Mesenteric fat pad (tissue), 1 donor: Measurements from ENCODE around the gene INCENP. TPM values are rescaled to one million over a fixed set of nuclear protein-coding genes. Genes with fewer than 3 reads are reported as not detected.
"Not testable (repeated sequence)": the region's sequence is repeated elsewhere in the genome, so short reads cannot be mapped to it uniquely, and the experiment has no call there.

ENCODE experiments used
- DNase-seq: peaks from one replicate; pipeline ENCODE4 v3.0.0-alpha.2; 2020; ENCODE audit warnings: low spot score
- long read RNA-seq: library from polyadenylated mRNA; unstranded; transcript quantifications from one replicate; pipeline ENCODE4 v2.0.0, GENCODE V29; 2020
- total RNA-seq: library from RNA; stranded (reverse); fragmentation: NEBNext Ultra II Directional; extraction: Animal tissue kit (Norgen Biotek cat#: 25700); gene quantifications from one replicate; pipeline ENCODE4 v1.2.1, GENCODE V29; 2021
- donor health status: DM: yes; HTN: yes; CAD: no.

INCENP gene
- 14.7 TPM for total RNA-seq
- long read RNA-seq, partial matches to known transcripts, result 0 of 4 reads
- long read RNA-seq, other reads (novel, unspliced or antisense), result 4 of 4 reads

- peak; percentile 95 for DNase-seq
Measured at GRCh38 chr11:62123669-62124185, at the start of gene INCENP. Gene INCENP, plus strand, starts transcription at chr11:62124011. Its CDS starts 4,151 bp downstream, at chr11:62128162.

- DNase-seq, result no peak
Measured at GRCh38 chr11:62075438-62075837, 48.4 kb upstream of the INCENP start.

GRCh38 chr11:62077132-62077531 lies 46.7 kb upstream of the INCENP start:
- DNase-seq, result no peak

- peak; percentile 93 for DNase-seq
Measured at GRCh38 chr11:62081378-62082291, 42.2 kb upstream of the INCENP start.

- no peak for DNase-seq
Measured at GRCh38 chr11:62082292-62082657, 41.5 kb upstream of the INCENP start.

GRCh38 chr11:62084801-62085200 lies 39.0 kb upstream of the INCENP start:
- not testable (repeated sequence) for DNase-seq

- no peak for DNase-seq
Measured at GRCh38 chr11:62087694-62088093, 36.1 kb upstream of the INCENP start.

- no peak for DNase-seq
Measured at GRCh38 chr11:62088331-62088933, 35.4 kb upstream of the INCENP start.

- no peak for DNase-seq
Measured at GRCh38 chr11:62103141-62103540, 20.7 kb upstream of the INCENP start.

GRCh38 chr11:62103986-62104385 lies 19.8 kb upstream of the INCENP start:
- DNase-seq, result no peak

- DNase-seq, result no peak
Measured at GRCh38 chr11:62104816-62105653, 18.8 kb upstream of the INCENP start.

- no peak for DNase-seq
Measured at GRCh38 chr11:62105667-62106191, 18.1 kb upstream of the INCENP start.

GRCh38 chr11:62108017-62108750 lies 15.6 kb upstream of the INCENP start:
- DNase-seq, result no peak

- no peak for DNase-seq
Measured at GRCh38 chr11:62108971-62109404, 14.8 kb upstream of the INCENP start.

GRCh38 chr11:62115085-62115694 lies 8.6 kb upstream of the INCENP start:
- DNase-seq, result no peak

- DNase-seq, result no peak
Measured at GRCh38 chr11:62116451-62116850, 7.4 kb upstream of the INCENP start.

GRCh38 chr11:62119569-62119968 lies 4.2 kb upstream of the INCENP start:
- DNase-seq, result no peak

- DNase-seq, result no peak
Measured at GRCh38 chr11:62120001-62120400, 3.8 kb upstream of the INCENP start.

GRCh38 chr11:62120431-62120830 lies 3.4 kb upstream of the INCENP start:
- peak; percentile 8 for DNase-seq

GRCh38 chr11:62122076-62122475 lies 1.7 kb upstream of the INCENP start:
- peak; percentile 24 for DNase-seq
